Panc1 (cell line): ENCODE data around the gene PRR5L. TPM values are rescaled to one million over a fixed set of nuclear protein-coding genes. Genes with fewer than 3 reads are reported as not detected.
A peak's percentile ranks its signal among the peaks of the same experiment; 100 is the strongest.

ENCODE experiments used
- ATAC-seq: fragments of 200-7000 bp; cut with Tn5 transposase; 2 replicates; pipeline ENCODE4 v1.9.1; 2020; ENCODE audit warnings: mild to moderate bottlenecking, moderate library complexity
- BruUV-seq: library from RNA; stranded (reverse); fragments of 400-500 nt; replicated peaks from 2 replicates; lab custom pipeline; 2021; lab: Mats Ljungman, UMichigan
- CTCF ChIA-PET: fragments of 300-600 bp; sonication (Branson Sonifier 250); formaldehyde crosslinking; loops from one replicate; lab custom pipeline; 2022; ENCODE audit warnings: antibody characterized with exemption; lab: Charles Lee
- POLR2A ChIA-PET: fragments of 300-600 bp; sonication (Branson Sonifier 250); formaldehyde crosslinking; loops from one replicate; lab custom pipeline; 2022; ENCODE audit warnings: antibody characterized with exemption; lab: Charles Lee
- DNase-seq: peaks from one replicate; pipeline ENCODE4 v3.0.0-alpha.2; 2010; ENCODE audit warnings: low read depth, low spot score
- H3K27ac ChIP-seq: 2 replicates; pipeline ENCODE4 v1.5.1; 2011; ENCODE audit warnings: mild to moderate bottlenecking, low read length, inconsistent platforms
- H3K27me3 ChIP-seq: fragments of 200-500 bp; sonication (Bioruptor generic); 2 replicates; pipeline ENCODE4 v1.6.0; 2014; ENCODE audit warnings: low read length, inconsistent platforms; ENCODE audit not compliant: control insufficient read depth, insufficient read depth
- H3K36me3 ChIP-seq: fragments of 200-500 bp; sonication (Bioruptor generic); 2 replicates; pipeline ENCODE4 v1.5.1; 2014; ENCODE audit warnings: inconsistent platforms, mild to moderate bottlenecking, low read length, moderate library complexity; ENCODE audit not compliant: control insufficient read depth, insufficient read depth
- H3K4me1 ChIP-seq: 2 replicates; pipeline ENCODE4 v1.5.1; 2011; ENCODE audit warnings: inconsistent platforms, mild to moderate bottlenecking, low read length, moderate library complexity; ENCODE audit not compliant: control insufficient read depth, insufficient read depth
- H3K4me3 ChIP-seq, 2 experiments: 2 replicates each; pipeline ENCODE4 v1.5.1; 2011 to 2012; ENCODE audit warnings: low read depth in 2 of 2, low read length in 2 of 2, mild to moderate bottlenecking in 2 of 2, inconsistent platforms in 1 of 2, moderate library complexity in 1 of 2
- H3K9me3 ChIP-seq: fragments of 200-500 bp; sonication (Bioruptor generic); 2 replicates; pipeline ENCODE4 v1.5.1; 2014; ENCODE audit warnings: low read depth, mild to moderate bottlenecking, inconsistent platforms, low read length, moderate library complexity; ENCODE audit not compliant: control insufficient read depth, insufficient read depth
- CTCF ChIP-seq: fragments of 450-650 bp; IDR thresholded peaks from 2 replicates; pipeline ENCODE4 v1.5.1; 2017; ENCODE audit warnings: mild to moderate bottlenecking
- POLR2AphosphoS5 ChIP-seq: IDR thresholded peaks from 2 replicates; pipeline ENCODE4 v1.6.1; 2012; ENCODE audit warnings: mild to moderate bottlenecking, low read depth, low read length, moderate library complexity
- SIN3A ChIP-seq: IDR thresholded peaks from 2 replicates; pipeline ENCODE4 v1.6.1; 2012; ENCODE audit warnings: low read depth, mild to moderate bottlenecking, low read length, moderate library complexity, borderline replicate concordance; ENCODE audit not compliant: insufficient read depth
- TCF7L2 ChIP-seq: IDR thresholded peaks from 2 replicates; pipeline ENCODE4 v1.6.1; 2011; ENCODE audit warnings: mild to moderate bottlenecking, low read depth, low read length, inconsistent platforms
- in situ Hi-C: cut with HindIII; loops from 2 replicates; pipeline ENCODE4 v1.10.0; 2016; ENCODE audit warnings: low sequenced_read_pairs, low pct_unique_long_range_greater_than_20kb
- intact Hi-C: fragments of 100-400 bp; cut with micrococcal nuclease; formaldehyde crosslinking; loops from one replicate; pipeline ENCODE4 v1.10.0; 2022; ENCODE audit not compliant: unreplicated experiment
- total RNA-seq: library from RNA; stranded (reverse); gene quantifications from one replicate; pipeline ENCODE4 v1.2.1, GENCODE V29; 2021; ENCODE audit not compliant: unreplicated experiment
- TF ChIP-seq, protein P1 (sequence below), 2 experiments: IDR thresholded peaks; 2 replicates each; pipeline ENCODE4 v1.6.1; 2011 to 2012; ENCODE audit warnings: low read depth in 2 of 2, control low read depth in 1 of 2, low read length in 1 of 2, mild to moderate bottlenecking in 1 of 2, moderate library complexity in 1 of 2; ENCODE audit not compliant: insufficient read depth in 1 of 2

The PRR5L gene
- total RNA-seq, 1 experiment from 2014 or later: 0.36 TPM

- intact Hi-C loops: no loop called here
- ATAC-seq (no peak), DNase-seq (no peak)
- Histone ChIP-seq H3K27ac (no peak overlapping the region), H3K9me3 (no peaks in the 10 kb centered on the region), H3K27me3 (no peaks in the 10 kb centered on the region), H3K4me3 (no peak overlapping the region), H3K36me3 (peaks cover 14% of the 10 kb centered on the region), H3K4me1 (no peaks in the 10 kb centered on the region)
- ChIA-PET CTCF (no interaction called here), POLR2A (interaction anchor here (0.6 kb wide), 1 partner anchor 13 kb away, joined by 8 read pairs; no protein-coding TSS in a partner anchor)
- BruUV-seq: no TSS peak
- in situ Hi-C loops: no loop called here
- TF ChIP-seq, protein P1, sequence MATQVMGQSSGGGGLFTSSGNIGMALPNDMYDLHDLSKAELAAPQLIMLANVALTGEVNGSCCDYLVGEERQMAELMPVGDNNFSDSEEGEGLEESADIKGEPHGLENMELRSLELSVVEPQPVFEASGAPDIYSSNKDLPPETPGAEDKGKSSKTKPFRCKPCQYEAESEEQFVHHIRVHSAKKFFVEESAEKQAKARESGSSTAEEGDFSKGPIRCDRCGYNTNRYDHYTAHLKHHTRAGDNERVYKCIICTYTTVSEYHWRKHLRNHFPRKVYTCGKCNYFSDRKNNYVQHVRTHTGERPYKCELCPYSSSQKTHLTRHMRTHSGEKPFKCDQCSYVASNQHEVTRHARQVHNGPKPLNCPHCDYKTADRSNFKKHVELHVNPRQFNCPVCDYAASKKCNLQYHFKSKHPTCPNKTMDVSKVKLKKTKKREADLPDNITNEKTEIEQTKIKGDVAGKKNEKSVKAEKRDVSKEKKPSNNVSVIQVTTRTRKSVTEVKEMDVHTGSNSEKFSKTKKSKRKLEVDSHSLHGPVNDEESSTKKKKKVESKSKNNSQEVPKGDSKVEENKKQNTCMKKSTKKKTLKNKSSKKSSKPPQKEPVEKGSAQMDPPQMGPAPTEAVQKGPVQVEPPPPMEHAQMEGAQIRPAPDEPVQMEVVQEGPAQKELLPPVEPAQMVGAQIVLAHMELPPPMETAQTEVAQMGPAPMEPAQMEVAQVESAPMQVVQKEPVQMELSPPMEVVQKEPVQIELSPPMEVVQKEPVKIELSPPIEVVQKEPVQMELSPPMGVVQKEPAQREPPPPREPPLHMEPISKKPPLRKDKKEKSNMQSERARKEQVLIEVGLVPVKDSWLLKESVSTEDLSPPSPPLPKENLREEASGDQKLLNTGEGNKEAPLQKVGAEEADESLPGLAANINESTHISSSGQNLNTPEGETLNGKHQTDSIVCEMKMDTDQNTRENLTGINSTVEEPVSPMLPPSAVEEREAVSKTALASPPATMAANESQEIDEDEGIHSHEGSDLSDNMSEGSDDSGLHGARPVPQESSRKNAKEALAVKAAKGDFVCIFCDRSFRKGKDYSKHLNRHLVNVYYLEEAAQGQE (IDR thresholded peaks at IDR 0.05; ENCODE audit: insufficient read depth in 1 of 2, low read depth in 2 of 2, low read length in 1 of 2): no peak
- TF ChIP-seq CTCF (no peak), POLR2AphosphoS5 (no peak), SIN3A (no peak), TCF7L2 (no peak)
Observed at GRCh38 chr11:36501236-36501635, 205.1 kb downstream of the PRR5L start.

DNA sequence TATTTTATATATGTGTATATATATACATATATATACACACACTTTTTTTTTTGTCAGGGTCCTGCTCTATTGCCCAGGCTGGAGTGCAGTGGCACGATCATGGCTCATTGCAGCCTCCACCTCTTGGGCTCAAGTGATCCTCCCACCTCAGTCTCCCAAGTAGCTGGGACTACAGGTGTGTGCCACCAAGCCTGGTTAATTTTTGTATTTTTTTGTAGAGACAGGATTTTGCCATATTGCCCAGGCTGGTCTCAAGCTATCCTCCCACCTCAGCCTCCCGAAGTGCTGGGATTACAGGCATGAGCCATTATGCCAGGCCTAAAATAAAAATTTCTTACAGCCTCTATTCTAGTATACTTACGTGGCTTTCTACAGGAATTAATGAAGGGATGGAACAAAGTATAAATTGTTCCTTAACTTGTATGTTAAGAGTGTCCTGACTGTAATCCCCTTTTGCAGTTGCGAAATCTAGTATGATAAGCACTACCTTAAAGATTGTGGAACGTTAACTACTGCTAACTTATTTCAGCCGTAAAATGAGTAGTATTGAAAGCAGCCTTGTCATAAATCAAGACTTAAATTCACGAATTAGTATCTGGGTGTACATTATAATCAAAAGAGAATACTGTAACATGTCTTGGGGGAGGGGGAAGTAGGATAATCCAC is 211.9 kb downstream of the PRR5L start:
- Histone ChIP-seq H3K27me3 (no peaks in the 10 kb centered on the region), H3K9me3 (no peaks in the 10 kb centered on the region), H3K4me1 (peaks cover 7% of the 10 kb centered on the region), H3K27ac (peak overlapping the region; percentile 9; the same call in 1 of the 2 replicates), H3K36me3 (peaks cover 3% of the 10 kb centered on the region; the same call in 1 of the 2 replicates), H3K4me3 (peak overlapping the region; percentile 96 to 97; a peak in 3 of 4 replicates)
- no TSS peak for BruUV-seq
- intact Hi-C loops (no loop called here), in situ Hi-C loops (no loop called here)
- ATAC-seq (no peak), DNase-seq (no peak)
- ChIA-PET CTCF (no interaction called here), POLR2A (no interaction called here)
- TF ChIP-seq, protein P1 (IDR thresholded peaks at IDR 0.05; ENCODE audit: insufficient read depth in 1 of 2, low read depth in 2 of 2, low read length in 1 of 2): no peak
- TF ChIP-seq POLR2AphosphoS5 (no peak), SIN3A (no peak), TCF7L2 (no peak), CTCF (no peak)
